Caco-2 (cell line): Measurements from ENCODE around the gene SSTR3. TPM values are rescaled to one million over a fixed set of nuclear protein-coding genes. Genes with fewer than 3 reads are reported as not detected.

Experiments used
- BruUV-seq: library from RNA; stranded (reverse); fragments of 400-500 nt; replicated peaks from 2 replicates; lab custom pipeline; 2021; lab: Mats Ljungman, UMichigan
- CTCF ChIA-PET: fragments of 300-600 bp; sonication (Branson Sonifier 250); formaldehyde crosslinking; loops from one replicate; lab custom pipeline; 2022; ENCODE audit warnings: antibody characterized with exemption; lab: Charles Lee
- POLR2A ChIA-PET: fragments of 300-600 bp; sonication (Branson Sonifier 250); formaldehyde crosslinking; loops from one replicate; lab custom pipeline; 2022; ENCODE audit warnings: antibody characterized with exemption; lab: Charles Lee
- DNase-seq, 2 experiments: peaks; one replicate each; pipeline versions ENCODE4 v3.0.0 to v3.0.0-alpha.2; 2020 to 2022
- H3K27me3 ChIP-seq: replicated peaks from 2 replicates; pipeline ENCODE4 v1.6.0; 2011; ENCODE audit warnings: low read length; ENCODE audit not compliant: control insufficient read depth, insufficient read depth
- H3K36me3 ChIP-seq: 2 replicates; pipeline ENCODE4 v1.5.1; 2011; ENCODE audit warnings: low read length; ENCODE audit not compliant: control insufficient read depth, insufficient read depth
- H3K4me1 ChIP-seq: fragments of 250-450 bp; sonication (Bioruptor Pico); 2 replicates; pipeline ENCODE4 v1.5.1; 2020; ENCODE audit warnings: mild to moderate bottlenecking
- H3K4me3 ChIP-seq: 2 replicates; pipeline ENCODE4 v1.5.1; 2011; ENCODE audit warnings: low read depth, mild to moderate bottlenecking, control low read depth, low read length
- H3K9me3 ChIP-seq: fragments of 250-450 bp; sonication (Bioruptor Pico); 2 replicates; pipeline ENCODE4 v1.5.1; 2020; ENCODE audit warnings: mild to moderate bottlenecking, moderate library complexity
- H3K27ac Mint-ChIP-seq: one replicate; pipeline ENCODE4 v1.8.0; 2022; ENCODE audit warnings: mixed read lengths; ENCODE audit not compliant: unreplicated experiment
- H3K27me3 Mint-ChIP-seq: one replicate; pipeline ENCODE4 v1.8.0; 2022; ENCODE audit warnings: mixed read lengths; ENCODE audit not compliant: insufficient read depth, unreplicated experiment
- H3K36me3 Mint-ChIP-seq: one replicate; pipeline ENCODE4 v1.8.0; 2022; ENCODE audit warnings: mild to moderate bottlenecking, mixed read lengths; ENCODE audit not compliant: insufficient read depth, unreplicated experiment
- H3K4me1 Mint-ChIP-seq: one replicate; pipeline ENCODE4 v1.8.0; 2022; ENCODE audit warnings: low read depth, mixed read lengths; ENCODE audit not compliant: unreplicated experiment
- H3K4me3 Mint-ChIP-seq: one replicate; pipeline ENCODE4 v1.8.0; 2022; ENCODE audit warnings: mild to moderate bottlenecking, moderate library complexity, mixed read lengths; ENCODE audit not compliant: unreplicated experiment
- H3K9me3 Mint-ChIP-seq: one replicate; pipeline ENCODE4 v1.8.0; 2022; ENCODE audit warnings: mixed read lengths; ENCODE audit not compliant: unreplicated experiment
- CTCF ChIP-seq, 2 experiments: fragments of 200-600 bp in 1 of 2; IDR thresholded peaks; 1 replicate in 1 of 2; 2 replicates in 1 of 2; pipeline versions ENCODE4 v1.5.1 to v1.8.0; 2011 to 2022; ENCODE audit warnings: antibody characterized with exemption in 1 of 2, control low read depth in 1 of 2, inconsistent platforms in 1 of 2, low read depth in 1 of 2, low read length in 1 of 2, mild to moderate bottlenecking in 1 of 2, moderate library complexity in 1 of 2; ENCODE audit not compliant: insufficient read depth in 1 of 2, severe bottlenecking in 1 of 2, unreplicated experiment in 1 of 2
- intact Hi-C: fragments of 100-400 bp; cut with micrococcal nuclease; formaldehyde crosslinking; loops from one replicate; pipeline ENCODE4 v1.10.0; 2022; ENCODE audit not compliant: unreplicated experiment
- total RNA-seq: library from RNA; stranded (reverse); gene quantifications from 2 replicates; pipeline ENCODE4 v1.2.3, GENCODE V29; 2022

Gene SSTR3
- total RNA-seq, 1 experiment from 2014 or later: not detected

DNA sequence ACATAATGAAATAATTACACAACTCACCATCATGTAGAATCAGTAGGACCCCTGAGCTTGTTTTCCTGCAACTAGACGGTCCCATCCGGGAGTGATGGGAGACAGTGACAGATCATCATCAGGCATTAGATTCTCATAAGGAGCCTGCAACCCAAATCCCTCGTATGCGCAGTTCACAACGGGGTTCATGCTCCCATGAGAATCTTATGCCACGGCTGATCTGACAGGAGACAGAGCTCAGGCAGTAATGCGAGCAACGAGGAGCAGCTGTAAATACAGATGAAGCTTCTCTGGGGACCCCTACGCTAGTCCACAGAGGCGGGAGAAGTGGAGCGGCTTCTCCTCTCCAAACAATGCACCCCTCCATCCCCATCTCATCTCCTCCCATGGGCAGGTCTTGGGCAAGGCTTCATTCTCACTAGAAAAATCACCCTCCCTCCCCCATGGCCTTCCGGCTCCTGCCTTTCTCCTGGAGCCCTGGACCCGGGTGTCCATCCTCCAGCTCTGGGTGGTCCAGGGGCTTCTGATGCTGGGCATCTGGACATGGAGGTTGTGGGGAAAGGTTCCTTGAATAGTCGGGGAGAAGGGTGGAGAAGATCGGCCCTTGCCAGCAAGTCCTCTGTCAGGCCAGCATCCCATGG, 48.0 kb upstream of the SSTR3 start:
- POLR2A ChIA-PET: no interaction called here
- CTCF ChIA-PET: interaction anchor here (0.5 to 2.6 kb wide), 4 partner anchors 12 to 195 kb away, joined by 3 to 10 read pairs (median 3); no protein-coding TSS in a partner anchor

GRCh38 chr22:37259540-37260029, 47.3 kb upstream of the SSTR3 start:
- no peak overlapping the region for H3K4me3 Mint-ChIP-seq
- H3K27me3 Mint-ChIP-seq: peaks cover 8% of the 10 kb centered on the region
- peaks cover 3% of the 10 kb centered on the region for H3K9me3 Mint-ChIP-seq
- H3K27ac Mint-ChIP-seq: no peak overlapping the region
- intact Hi-C loops: loop anchor here (2.0 kb wide), 1 partner anchor 93 kb away; no protein-coding TSS in a partner anchor
- H3K4me1 Mint-ChIP-seq: no peaks in the 10 kb centered on the region
- H3K9me3 ChIP-seq: peaks cover 9% of the 10 kb centered on the region; the same call in 1 of the 2 replicates
- TF ChIP-seq CTCF (IDR thresholded peaks at IDR 0.05; ENCODE audit: insufficient read depth in 1 of 2, low read depth in 1 of 2, low read length in 1 of 2, severe bottlenecking in 1 of 2, unreplicated experiment in 1 of 2): no peak
- CTCF ChIA-PET: interaction anchor here (1.8 to 2.6 kb wide), 2 partner anchors 34 to 196 kb away, joined by 3 to 10 read pairs; no protein-coding TSS in a partner anchor
- POLR2A ChIA-PET: no interaction called here
- no peaks in the 10 kb centered on the region for H3K36me3 Mint-ChIP-seq
- no peaks in the 10 kb centered on the region for H3K4me1 ChIP-seq
- no TSS peak for BruUV-seq
- DNase-seq: no peak
- H3K36me3 ChIP-seq: no peaks in the 10 kb centered on the region
- H3K4me3 ChIP-seq: no peak overlapping the region
- H3K27me3 ChIP-seq: no peaks in the 10 kb centered on the region; the same call in 1 of the 2 replicates

More for the DNA sequence above, 48.0 kb upstream of the SSTR3 start:
- intact Hi-C loops: loop anchor here (2.0 kb wide), 1 partner anchor 93 kb away; no protein-coding TSS in a partner anchor
- Histone ChIP-seq H3K4me3 (no peak overlapping the region), H3K36me3 (no peaks in the 10 kb centered on the region), H3K27me3 (no peaks in the 10 kb centered on the region; the same call in 1 of the 2 replicates), H3K9me3 (peaks cover 11% of the 10 kb centered on the region; the same call in 1 of the 2 replicates), H3K4me1 (no peaks in the 10 kb centered on the region)
- no TSS peak for BruUV-seq
- Mint-ChIP-seq H3K27me3 (peaks cover 8% of the 10 kb centered on the region), H3K27ac (no peak overlapping the region), H3K36me3 (no peaks in the 10 kb centered on the region), H3K4me3 (no peak overlapping the region), H3K4me1 (no peaks in the 10 kb centered on the region), H3K9me3 (peaks cover 6% of the 10 kb centered on the region)
- DNase-seq: no peak
- TF ChIP-seq CTCF (IDR thresholded peaks at IDR 0.05; ENCODE audit: insufficient read depth in 1 of 2, low read depth in 1 of 2, low read length in 1 of 2, severe bottlenecking in 1 of 2, unreplicated experiment in 1 of 2): no peak

GRCh38 chr22:37258753-37259401, 46.6 kb upstream of the SSTR3 start:
- peaks cover 2% of the 10 kb centered on the region; the same call in 1 of the 2 replicates for H3K9me3 ChIP-seq
- CTCF ChIA-PET: interaction anchor here (1.8 to 2.6 kb wide), 2 partner anchors 33 to 197 kb away, joined by 3 to 10 read pairs; no protein-coding TSS in a partner anchor
- Mint-ChIP-seq H3K4me3 (no peak overlapping the region), H3K36me3 (no peaks in the 10 kb centered on the region), H3K9me3 (no peaks in the 10 kb centered on the region), H3K27me3 (peaks cover 8% of the 10 kb centered on the region), H3K4me1 (no peaks in the 10 kb centered on the region), H3K27ac (no peak overlapping the region)
- intact Hi-C loops: no loop called here
- TF ChIP-seq CTCF (IDR thresholded peaks at IDR 0.05; ENCODE audit: insufficient read depth in 1 of 2, low read depth in 1 of 2, low read length in 1 of 2, severe bottlenecking in 1 of 2, unreplicated experiment in 1 of 2): no peak
- H3K36me3 ChIP-seq: no peaks in the 10 kb centered on the region
- POLR2A ChIA-PET: no interaction called here
- no peak for DNase-seq
- H3K27me3 ChIP-seq: no peaks in the 10 kb centered on the region; the same call in 1 of the 2 replicates
- no TSS peak for BruUV-seq
- H3K4me3 ChIP-seq: no peak overlapping the region
- H3K4me1 ChIP-seq: no peaks in the 10 kb centered on the region
